Measurements from ENCODE around the gene STARD9. TPM values are rescaled to one million over a fixed set of nuclear protein-coding genes. Genes with fewer than 3 reads are reported as not detected.

Gene STARD9
- total RNA-seq, 2 donors from 2014 or later = 5.0 to 7.2 TPM

- DNase-seq = no peak
- intact Hi-C loops (cut with DNase I, micrococcal nuclease) = no loop called here
- ATAC-seq = no peak
These were observed 140.7 kb downstream of the STARD9 start for GRCh38 chr15:42716125-42716524.

- intact Hi-C loops (cut with DNase I, micrococcal nuclease) = no loop called here
- DNase-seq (no peak), ATAC-seq (no peak)
These were observed 141.2 kb downstream of the STARD9 start for GRCh38 chr15:42716626-42717025.

DNA sequence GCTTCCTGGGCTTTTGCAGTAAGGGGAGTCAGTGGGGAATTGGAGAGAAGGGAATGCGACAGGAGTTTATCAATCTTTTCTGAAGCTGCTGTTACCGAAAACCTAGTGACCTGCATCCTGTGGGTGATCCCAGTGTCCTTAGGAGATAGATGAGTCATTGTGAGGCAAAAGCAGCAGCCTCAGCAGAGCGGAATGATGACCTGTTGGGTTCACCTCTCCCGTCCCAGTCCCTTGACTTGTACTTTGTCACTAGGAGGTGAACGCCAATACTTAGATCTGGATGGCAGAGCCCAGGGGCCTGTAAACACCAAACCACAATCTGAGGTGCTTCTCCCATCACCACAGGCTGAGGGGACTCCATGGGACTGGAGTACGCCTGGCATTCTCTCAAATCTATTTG lies 143.6 kb downstream of the STARD9 start:
- DNase-seq = no peak
- no peak for ATAC-seq
- intact Hi-C loops (cut with DNase I, micrococcal nuclease) = no loop called here

DNA sequence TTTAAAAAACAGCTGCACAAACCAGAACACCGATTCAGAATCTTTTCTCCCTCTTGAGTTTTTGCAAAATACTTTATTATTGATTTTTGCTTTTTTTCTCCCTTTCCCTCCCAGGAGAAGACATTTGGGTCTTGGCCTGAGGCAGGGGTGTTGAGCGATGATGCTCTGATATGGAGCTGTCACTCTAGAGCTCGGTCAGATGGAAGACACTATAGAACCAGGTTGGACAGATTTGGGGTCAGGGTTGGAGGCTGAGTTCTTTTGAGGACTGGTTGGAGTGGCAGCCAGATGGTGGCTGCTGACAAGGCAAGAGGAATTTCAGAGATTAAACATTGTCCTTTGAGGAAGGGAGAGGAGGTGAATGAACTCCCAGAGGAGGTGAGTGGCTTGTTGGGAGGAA lies 144.7 kb downstream of the STARD9 start:
- no peak for DNase-seq
- ATAC-seq = no peak
- intact Hi-C loops (cut with DNase I, micrococcal nuclease) = no loop called here

DNA sequence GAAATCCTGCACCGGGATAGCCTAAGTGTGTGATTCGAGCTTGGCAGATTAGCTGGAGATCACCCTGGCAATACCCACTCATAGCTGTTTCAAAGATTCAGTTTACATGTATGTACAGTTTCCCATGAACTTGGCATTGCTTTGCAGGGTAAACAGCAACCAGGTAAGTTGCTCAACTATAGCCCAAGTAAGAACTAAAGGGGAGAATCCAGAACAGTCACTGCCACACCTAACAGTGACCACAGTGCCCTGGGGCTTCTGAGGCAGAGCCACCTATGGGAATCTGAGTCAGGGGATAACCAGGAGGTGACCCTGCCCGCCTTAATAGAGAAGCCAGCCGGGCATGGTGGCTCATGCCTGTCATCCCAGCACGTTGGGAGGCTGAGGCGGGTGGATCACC lies 145.6 kb downstream of the STARD9 start:
- intact Hi-C loops (cut with DNase I, micrococcal nuclease) = no loop called here
- DNase-seq = no peak
- ATAC-seq = no peak

DNA sequence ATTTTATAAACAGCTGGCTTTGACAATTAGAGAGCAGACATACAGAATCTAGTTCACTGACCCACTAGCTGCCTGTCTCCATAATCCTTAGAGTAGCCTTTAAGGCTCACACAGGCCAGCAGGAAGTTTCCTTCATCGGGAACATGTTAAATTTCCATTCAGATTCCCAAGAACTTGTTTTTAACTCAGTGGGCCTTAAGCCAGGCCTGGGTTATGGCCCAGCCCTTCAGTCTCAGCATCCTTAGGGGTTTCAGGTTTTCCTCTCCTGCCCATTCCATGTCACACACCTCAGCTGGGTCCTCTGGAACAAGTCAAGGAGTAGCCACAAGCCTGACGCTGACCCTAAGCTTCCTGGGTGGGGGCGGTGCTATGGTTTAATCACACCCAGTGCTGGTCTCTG lies 146.5 kb downstream of the STARD9 start:
- no peak for DNase-seq
- intact Hi-C loops (cut with DNase I, micrococcal nuclease) = no loop called here
- ATAC-seq = no peak

DNA sequence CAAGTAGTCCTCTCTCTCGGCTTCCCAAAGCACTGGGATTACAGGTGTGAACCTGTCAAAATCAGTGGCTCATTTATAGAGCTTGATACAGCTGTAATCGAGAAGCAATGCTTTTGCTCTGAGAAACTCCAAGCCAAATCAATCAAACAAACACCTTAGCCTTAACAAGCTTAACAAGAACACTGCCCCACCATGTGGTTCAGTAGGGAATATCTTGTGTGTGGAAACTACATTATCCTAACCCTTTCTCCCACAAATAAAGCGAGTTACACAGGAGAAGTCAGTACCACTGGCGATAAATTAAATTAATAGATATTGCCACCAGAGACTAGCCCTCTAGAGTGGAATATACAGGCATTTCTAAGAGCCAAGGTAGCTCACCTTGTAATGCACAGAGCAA lies 147.7 kb downstream of the STARD9 start:
- DNase-seq (no peak), ATAC-seq (no peak)
- intact Hi-C loops (cut with DNase I, micrococcal nuclease) = no loop called here

GRCh38 chr15:42724276-42724675 lies 148.9 kb downstream of the STARD9 start:
- DNase-seq (no peak), ATAC-seq (no peak)
- intact Hi-C loops (cut with DNase I, micrococcal nuclease) = no loop called here

GRCh38 chr15:42725331-42725903 lies 150.0 kb downstream of the STARD9 start:
- no peak for ATAC-seq
- DNase-seq = no peak
- intact Hi-C loops (cut with DNase I, micrococcal nuclease) = no loop called here

GRCh38 chr15:42726114-42726513 lies 150.7 kb downstream of the STARD9 start:
- intact Hi-C loops (cut with DNase I, micrococcal nuclease) = no loop called here
- no peak for DNase-seq
- no peak for ATAC-seq

DNA sequence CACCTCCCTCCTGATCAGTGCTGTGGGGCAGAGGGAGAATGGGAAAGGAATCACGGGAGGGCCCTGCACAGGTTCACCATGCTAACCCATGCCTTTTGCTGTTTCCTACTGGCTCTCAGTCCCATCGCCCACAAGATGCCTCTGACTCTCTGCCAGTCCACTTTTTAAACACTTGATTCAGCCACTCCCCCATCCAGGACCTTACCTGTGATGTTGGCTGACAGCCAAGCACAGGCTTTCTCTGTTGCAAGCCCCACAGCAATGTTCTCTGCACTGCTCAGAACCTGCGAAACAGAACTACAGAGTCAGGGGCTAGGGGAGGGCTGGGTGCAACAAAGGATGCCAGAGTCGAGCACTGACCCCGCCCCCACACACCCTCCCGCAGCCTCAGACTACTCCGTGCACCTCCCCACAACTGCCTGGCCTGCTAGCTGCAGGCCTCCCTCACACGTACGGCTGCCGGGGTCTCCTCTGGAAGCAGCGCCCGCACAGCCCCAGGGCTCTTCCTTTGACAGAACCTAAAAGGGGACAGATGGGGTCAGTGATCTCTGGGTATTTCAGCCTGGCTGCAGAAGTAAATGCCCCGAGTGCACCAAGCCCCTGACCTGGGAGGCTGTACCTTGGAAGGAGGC lies 152.5 kb downstream of the STARD9 start:
- intact Hi-C loops (cut with DNase I, micrococcal nuclease) = no loop called here
- no peak for DNase-seq

DNA sequence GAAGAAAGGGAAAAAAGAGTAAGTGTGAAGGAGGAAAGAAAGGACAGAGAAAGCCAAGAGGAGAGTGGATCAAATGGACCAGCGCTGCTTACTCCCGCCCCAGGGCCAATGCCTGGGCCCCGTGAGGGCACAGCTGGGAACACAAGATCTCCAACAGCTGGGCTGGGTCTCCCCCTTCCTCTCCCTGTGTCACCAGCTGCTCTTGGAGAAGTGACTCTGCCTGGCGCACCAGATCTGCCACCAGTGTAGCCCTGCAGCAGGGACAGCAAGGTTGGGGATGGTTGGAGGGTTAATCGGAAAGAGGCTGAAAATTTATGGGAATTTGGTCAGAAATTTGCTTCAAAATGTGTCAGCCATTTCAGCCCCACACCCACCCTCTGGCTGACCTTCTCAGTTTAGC lies 153.2 kb downstream of the STARD9 start:
- ATAC-seq = no peak
- intact Hi-C loops (cut with DNase I, micrococcal nuclease) = no loop called here

More for the DNA sequence above, 152.5 kb downstream of the STARD9 start:
- no peak for ATAC-seq

DNA sequence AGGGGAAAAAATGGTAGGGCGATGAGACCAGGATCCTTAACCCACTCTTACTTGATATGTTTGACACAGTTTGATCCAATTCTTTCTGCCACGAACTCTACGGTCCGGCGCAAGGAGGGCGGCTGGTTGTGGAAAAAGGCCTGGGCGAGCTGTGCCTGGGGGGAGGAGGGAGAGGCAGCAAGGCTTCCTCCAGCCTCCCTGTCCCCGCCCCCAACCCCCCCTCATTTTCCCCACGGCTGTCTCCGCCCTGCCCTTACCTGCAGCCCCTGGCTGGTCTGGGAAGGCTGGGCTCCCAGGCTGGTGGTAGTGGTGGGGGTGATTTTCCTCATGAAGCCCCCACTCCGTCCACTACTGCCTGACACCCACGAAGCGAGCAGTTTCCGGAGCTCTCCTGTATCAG lies 153.6 kb downstream of the STARD9 start:
- ATAC-seq = no peak
- intact Hi-C loops (cut with DNase I, micrococcal nuclease) = no loop called here
- no peak for DNase-seq

More for the DNA sequence above, 153.2 kb downstream of the STARD9 start:
- no peak for DNase-seq

DNA sequence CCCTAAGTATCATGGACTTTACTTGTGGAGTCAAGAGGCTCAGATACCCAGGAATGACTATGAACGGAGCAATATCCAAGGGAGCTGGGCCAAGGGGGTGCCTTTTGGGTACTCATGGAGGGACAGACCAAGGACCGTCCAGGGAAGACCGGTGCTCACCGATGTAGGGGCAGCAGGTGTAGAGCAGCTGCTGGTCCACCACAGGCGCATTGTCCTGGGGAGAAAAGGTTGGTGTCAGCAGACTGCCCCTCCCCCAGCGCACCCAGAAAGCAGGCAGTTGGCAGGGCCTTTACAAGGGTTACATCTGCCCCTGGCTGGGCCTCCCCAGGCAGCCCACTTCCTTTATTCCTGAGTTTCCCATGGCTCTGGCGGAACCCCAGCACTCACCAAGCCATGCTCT lies 154.0 kb downstream of the STARD9 start:
- ATAC-seq (no peak), DNase-seq (no peak)
- intact Hi-C loops (cut with DNase I, micrococcal nuclease) = no loop called here

DNA sequence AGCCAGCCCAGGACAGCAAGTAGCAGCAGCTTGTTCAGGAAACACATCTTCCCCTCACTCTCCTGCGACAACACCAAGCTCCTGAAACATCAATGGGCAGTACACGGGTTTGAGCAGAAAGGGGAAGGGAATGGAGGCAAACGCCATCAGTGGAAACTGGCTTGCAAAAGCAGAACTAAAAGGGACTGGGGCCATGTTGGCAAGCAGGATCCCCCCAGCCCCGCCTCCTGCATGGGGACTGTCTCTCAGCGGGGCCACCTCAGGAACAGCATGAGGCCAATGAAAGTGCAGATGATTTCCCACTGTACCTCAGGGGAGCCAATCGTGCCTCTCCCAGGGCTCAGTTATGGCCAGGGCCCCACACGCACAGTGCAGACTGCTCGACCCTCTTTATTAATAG lies 154.7 kb downstream of the STARD9 start:
- DNase-seq (no peak), ATAC-seq (no peak)
- intact Hi-C loops (cut with DNase I, micrococcal nuclease) = no loop called here

DNA sequence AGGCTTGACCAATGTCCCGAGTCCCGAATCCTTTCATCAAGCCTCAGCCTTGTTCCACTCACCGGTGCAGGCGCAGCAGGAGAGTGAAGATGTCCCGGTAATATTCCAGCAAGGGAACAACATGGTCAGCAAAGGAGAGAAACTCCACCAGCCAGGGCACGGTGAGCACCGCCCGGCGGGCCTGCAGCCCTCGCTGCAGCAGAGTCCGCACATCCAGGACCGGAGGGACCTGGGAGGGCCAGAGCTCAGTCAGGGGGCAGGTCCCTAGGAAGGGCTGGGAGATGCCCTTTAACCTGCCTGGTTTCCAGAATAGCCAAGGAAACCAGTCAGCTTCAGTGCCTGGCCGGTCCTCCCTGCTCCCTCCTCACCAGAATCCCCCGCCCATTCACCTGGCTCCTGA lies 155.1 kb downstream of the STARD9 start:
- intact Hi-C loops (cut with DNase I, micrococcal nuclease) = no loop called here
- ATAC-seq = no peak
- no peak for DNase-seq

- ATAC-seq (no peak), DNase-seq (no peak)
- intact Hi-C loops (cut with DNase I, micrococcal nuclease) = no loop called here
These were observed 156.1 kb downstream of the STARD9 start for GRCh38 chr15:42731461-42731860.

DNA sequence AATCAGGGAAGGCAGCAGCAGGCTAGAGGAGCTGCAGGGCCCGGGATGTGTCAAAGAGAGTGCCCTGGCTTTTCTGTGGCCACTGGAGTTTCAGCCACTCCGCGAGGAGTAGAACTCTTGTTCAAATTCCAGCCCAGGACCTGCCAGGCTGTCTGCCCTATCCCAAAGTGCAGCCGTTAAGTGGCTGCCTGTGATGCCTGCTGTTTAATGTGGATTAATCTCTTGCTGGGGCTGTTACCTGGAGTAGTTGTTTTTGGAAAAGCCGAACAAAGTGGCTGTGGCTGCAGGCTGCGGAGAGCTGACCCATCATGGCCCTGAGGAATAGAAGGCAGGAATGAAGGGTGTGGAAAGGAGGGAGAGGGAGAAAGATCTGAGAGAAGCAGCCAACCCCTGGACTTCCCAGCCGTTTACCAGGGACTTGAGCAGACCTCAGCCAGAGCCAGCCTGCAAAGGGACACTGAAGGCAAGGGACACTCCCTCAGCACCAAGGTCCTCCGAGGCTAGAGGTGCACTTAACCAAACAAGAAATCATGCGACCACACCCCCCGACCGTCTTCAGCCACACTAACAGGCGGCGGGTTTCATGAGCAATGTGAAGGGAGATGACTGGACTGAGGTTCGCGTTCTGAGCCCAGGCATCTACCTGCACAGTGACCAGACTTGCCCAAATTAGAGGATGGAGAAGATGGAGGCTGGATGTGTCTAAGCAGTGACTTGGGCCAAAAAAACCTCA lies 156.9 kb downstream of the STARD9 start:
- ATAC-seq (no peak), DNase-seq (no peak)
- intact Hi-C loops (cut with DNase I, micrococcal nuclease) = no loop called here

DNA sequence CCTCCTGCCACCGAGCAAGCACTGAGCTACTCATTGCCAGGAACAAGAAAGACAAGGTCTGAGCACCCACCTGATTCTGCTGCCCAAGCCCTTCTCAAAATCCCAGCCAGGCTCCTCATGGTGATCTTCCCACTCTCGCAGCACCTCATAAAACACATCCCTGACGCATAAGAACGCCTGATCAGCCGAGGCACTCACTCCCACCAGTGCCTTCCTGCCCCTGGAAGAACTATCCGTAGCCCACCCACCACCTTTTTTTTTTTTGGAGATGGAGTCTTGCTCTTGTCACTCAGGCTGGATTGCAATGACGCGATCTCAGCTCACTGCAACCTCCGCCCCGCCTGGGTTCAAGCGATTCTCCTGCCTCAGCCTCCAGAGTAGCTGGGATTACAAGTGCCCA lies 157.6 kb downstream of the STARD9 start:
- ATAC-seq (no peak), DNase-seq (no peak)
- intact Hi-C loops (cut with DNase I, micrococcal nuclease) = no loop called here

- no peak for DNase-seq
- ATAC-seq = no peak
- intact Hi-C loops (cut with DNase I, micrococcal nuclease) = no loop called here
These were observed 158.8 kb downstream of the STARD9 start for GRCh38 chr15:42734076-42734672.
